Measurements from ENCODE around the gene RGMA.

DNA sequence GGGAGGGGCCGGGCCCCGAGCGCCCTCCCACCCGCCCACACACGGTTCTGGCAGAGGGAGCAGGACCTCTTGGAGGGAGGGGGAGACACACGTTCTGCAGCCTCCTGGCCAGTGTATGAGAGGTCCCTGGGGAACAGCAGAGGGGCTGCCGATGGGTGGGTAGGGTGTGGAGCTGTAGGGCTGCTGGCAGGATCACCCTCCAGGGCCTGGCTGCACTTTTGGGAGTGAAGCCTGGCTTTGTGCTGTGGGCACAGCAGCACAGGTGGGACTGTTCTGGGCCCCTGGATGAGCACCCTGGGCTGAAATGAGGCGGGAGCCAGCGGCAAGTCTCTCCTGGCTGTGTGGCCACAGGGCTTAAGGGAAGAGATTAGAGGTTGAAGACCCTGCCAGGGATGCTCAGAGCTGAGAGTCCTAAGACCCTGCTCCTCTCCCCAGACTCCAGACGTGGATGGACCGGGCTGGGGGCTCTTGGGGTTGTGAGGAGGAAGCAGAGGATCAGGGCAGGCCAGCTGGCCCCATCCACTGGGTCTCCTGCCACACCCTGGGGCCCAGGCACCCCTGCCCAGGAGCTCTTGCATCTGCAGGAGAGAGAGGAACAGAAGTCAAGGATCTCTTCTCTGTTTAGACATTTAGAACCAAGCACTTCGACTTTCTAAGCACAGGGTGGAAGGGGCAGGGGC, 45.2 kb downstream of the RGMA start:
- TF ChIP-seq, protein P1, sequence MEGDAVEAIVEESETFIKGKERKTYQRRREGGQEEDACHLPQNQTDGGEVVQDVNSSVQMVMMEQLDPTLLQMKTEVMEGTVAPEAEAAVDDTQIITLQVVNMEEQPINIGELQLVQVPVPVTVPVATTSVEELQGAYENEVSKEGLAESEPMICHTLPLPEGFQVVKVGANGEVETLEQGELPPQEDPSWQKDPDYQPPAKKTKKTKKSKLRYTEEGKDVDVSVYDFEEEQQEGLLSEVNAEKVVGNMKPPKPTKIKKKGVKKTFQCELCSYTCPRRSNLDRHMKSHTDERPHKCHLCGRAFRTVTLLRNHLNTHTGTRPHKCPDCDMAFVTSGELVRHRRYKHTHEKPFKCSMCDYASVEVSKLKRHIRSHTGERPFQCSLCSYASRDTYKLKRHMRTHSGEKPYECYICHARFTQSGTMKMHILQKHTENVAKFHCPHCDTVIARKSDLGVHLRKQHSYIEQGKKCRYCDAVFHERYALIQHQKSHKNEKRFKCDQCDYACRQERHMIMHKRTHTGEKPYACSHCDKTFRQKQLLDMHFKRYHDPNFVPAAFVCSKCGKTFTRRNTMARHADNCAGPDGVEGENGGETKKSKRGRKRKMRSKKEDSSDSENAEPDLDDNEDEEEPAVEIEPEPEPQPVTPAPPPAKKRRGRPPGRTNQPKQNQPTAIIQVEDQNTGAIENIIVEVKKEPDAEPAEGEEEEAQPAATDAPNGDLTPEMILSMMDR (conservative IDR thresholded peaks at IDR 0.05; ENCODE audit: low read length): no peak
- TF ChIP-seq EZH2phosphoT487 (IDR thresholded peaks at IDR 0.05; ENCODE audit: borderline replicate concordance, low read depth, low read length): no peak

Data from OCI-LY7 (cell line).